ENCODE data around the gene PIK3IP1. TPM values are rescaled to one million over a fixed set of nuclear protein-coding genes. Genes with fewer than 3 reads are reported as not detected.
"Not testable (repeated sequence)": the region's sequence is repeated elsewhere in the genome, so short reads cannot be mapped to it uniquely, and the experiment has no call there.

PIK3IP1 gene
- polyA plus RNA-seq, 1 experiment, result 11.8 TPM

DNA sequence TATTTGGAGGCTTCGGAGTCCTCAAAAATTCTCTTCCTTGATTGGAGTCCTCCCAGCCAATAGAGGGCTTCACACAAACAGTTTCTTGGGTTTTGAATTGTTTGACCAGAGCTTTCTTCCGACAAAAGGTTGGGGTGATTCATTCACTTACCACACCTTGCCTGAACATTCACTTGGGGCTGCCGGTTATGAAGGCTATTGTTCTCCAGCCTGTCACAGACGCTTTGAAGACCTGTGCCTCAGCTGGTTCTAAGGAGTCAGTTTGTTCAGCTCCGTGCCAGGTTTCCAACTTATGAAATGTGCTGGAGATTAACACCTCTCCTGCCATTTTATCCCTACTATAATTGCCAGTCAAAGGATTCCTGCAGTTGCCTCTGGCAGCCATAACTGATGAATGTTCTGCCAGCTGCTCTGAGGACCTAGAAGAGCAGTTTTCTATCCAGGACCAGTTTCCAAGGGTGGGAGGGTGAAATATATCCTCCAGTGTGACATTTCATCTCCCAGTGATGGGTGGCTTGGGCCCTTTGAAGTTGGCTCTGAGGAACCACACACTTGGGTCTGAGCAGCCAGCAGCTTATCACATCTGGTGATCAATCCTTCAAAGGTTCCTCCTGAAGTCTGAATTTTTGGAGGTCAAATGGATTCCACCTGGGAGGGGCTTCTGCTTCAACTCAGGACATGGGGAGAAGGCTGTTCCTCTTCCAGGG, 48.8 kb downstream of the PIK3IP1 start:
- Histone ChIP-seq H3K4me3 (ENCODE audit: low read depth, low read length) (no peak overlapping the region), H3K36me3 (ENCODE audit: control insufficient read depth, insufficient read depth, low read length) (no peaks in the 10 kb centered on the region), H3K27me3 (ENCODE audit: control insufficient read depth, insufficient read depth, low read length) (no peaks in the 10 kb centered on the region)
- TF ChIP-seq, protein P1, sequence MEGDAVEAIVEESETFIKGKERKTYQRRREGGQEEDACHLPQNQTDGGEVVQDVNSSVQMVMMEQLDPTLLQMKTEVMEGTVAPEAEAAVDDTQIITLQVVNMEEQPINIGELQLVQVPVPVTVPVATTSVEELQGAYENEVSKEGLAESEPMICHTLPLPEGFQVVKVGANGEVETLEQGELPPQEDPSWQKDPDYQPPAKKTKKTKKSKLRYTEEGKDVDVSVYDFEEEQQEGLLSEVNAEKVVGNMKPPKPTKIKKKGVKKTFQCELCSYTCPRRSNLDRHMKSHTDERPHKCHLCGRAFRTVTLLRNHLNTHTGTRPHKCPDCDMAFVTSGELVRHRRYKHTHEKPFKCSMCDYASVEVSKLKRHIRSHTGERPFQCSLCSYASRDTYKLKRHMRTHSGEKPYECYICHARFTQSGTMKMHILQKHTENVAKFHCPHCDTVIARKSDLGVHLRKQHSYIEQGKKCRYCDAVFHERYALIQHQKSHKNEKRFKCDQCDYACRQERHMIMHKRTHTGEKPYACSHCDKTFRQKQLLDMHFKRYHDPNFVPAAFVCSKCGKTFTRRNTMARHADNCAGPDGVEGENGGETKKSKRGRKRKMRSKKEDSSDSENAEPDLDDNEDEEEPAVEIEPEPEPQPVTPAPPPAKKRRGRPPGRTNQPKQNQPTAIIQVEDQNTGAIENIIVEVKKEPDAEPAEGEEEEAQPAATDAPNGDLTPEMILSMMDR (IDR thresholded peaks at IDR 0.05; ENCODE audit: insufficient read depth, low read depth, low read length), result no peak
- no peak for DNase-seq (ENCODE audit: low read depth)
- POLR2A ChIA-PET, result no interaction called here
- CTCF ChIA-PET, result interaction anchor here (0.9 to 8.7 kb wide), 6 partner anchors 11 to 83 kb away, joined by 3 to 70 read pairs (median 5); partner anchors contain the start of gene RNF185

DNA sequence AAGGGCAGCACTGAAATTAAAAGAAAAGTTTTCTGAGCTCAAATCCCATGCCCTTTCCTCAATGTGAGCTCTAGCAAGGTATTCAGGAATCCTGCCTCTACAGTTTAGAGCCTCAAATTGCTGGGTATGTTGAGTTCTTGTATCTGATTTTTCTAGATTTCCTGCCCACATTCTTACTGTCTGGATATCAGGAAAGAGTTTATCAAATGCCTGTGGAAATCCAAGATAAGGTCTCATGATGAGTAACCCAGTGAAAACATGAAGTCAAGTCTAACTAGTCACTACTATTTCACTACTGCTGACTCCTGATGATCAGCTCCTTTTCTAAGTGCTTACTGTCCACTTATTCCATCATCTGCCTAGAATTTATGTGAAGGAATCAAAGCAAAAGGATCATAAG, 50.4 kb downstream of the PIK3IP1 start:
- TF ChIP-seq, protein P1 (IDR thresholded peaks at IDR 0.05; ENCODE audit: insufficient read depth, low read depth, low read length), result peak; percentile 32; the same call in 1 of the 2 replicates
- POLR2A ChIA-PET, result no interaction called here
- CTCF ChIA-PET, result interaction anchor here (1.0 to 2.8 kb wide), 4 partner anchors 10 to 74 kb away, joined by 3 to 15 read pairs (median 8); partner anchors contain the start of gene LIMK2
- Histone ChIP-seq H3K36me3 (ENCODE audit: control insufficient read depth, insufficient read depth, low read length) (no peaks in the 10 kb centered on the region), H3K4me3 (ENCODE audit: low read depth, low read length) (no peak overlapping the region), H3K27me3 (ENCODE audit: control insufficient read depth, insufficient read depth, low read length) (no peaks in the 10 kb centered on the region)
- no peak for DNase-seq (ENCODE audit: low read depth)

DNA sequence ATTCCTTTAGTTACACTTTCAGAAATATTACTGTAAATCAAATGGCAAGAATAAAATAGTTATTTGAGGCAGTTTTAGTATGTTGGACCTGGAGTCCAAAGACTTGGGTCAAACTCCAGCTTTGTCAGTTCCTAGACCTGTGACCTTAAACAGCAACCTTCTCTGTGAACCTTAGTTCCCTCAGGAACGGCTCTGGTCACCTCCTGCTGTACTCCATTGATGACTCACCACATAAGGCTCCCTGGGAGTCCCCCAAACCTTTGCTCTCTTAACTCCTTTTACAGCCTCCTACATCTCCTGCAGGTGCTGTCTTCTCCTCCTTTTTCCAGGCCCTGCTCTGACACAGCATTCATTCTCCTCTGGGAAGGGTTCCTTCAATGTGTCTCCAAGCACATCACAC, 51.1 kb downstream of the PIK3IP1 start:
- Histone ChIP-seq H3K27me3 (ENCODE audit: control insufficient read depth, insufficient read depth, low read length) (no peaks in the 10 kb centered on the region), H3K36me3 (ENCODE audit: control insufficient read depth, insufficient read depth, low read length) (no peaks in the 10 kb centered on the region), H3K4me3 (ENCODE audit: low read depth, low read length) (no peak overlapping the region)
- ChIA-PET POLR2A (no interaction called here), CTCF (interaction anchor here (0.7 to 2.8 kb wide), 4 partner anchors 10 to 51 kb away, joined by 3 to 15 read pairs (median 6); partner anchors contain the start of gene PIK3IP1)
- TF ChIP-seq, protein P1 (IDR thresholded peaks at IDR 0.05; ENCODE audit: insufficient read depth, low read depth, low read length), result no peak
- DNase-seq (ENCODE audit: low read depth), result no peak

DNA sequence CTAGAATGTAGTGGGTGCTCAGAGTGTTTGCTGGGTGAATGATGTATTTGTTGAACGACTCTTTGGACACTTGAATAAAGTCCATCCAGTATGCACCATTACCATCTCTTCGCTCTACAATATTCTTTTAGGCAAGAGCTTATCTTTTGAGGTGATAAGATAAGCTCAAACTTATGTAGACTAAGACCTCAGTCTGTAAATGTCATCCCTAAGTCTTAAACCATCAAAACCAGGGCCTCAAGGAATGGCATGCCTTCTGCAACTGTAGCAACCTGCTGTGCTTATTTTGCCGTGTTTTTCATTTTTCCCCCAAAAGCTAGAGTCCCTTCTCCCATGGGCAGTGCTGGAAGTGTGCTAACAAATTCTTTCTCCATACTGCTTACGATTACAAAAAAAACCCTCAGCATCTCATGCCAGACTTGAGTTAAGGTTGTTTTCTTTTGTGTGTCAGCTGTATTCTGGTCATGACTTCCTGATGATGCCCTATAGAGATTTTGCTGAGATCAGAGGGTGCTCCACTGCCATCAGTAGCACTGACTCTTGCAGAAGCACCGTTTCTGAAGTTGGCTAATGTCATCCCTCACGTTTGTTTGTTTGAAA, 52.4 kb downstream of the PIK3IP1 start:
- TF ChIP-seq, protein P1 (IDR thresholded peaks at IDR 0.05; ENCODE audit: insufficient read depth, low read depth, low read length), result no peak
- ChIA-PET CTCF (interaction anchor here (1.0 to 2.8 kb wide), 6 partner anchors 8 to 132 kb away, joined by 3 to 15 read pairs (median 6); partner anchors contain the start of gene SELENOM), POLR2A (no interaction called here)
- H3K36me3 ChIP-seq (ENCODE audit: control insufficient read depth, insufficient read depth, low read length), result no peaks in the 10 kb centered on the region
- no peak overlapping the region for H3K4me3 ChIP-seq (ENCODE audit: low read depth, low read length)
- no peak for DNase-seq (ENCODE audit: low read depth)
- H3K27me3 ChIP-seq (ENCODE audit: control insufficient read depth, insufficient read depth, low read length), result no peaks in the 10 kb centered on the region

DNA sequence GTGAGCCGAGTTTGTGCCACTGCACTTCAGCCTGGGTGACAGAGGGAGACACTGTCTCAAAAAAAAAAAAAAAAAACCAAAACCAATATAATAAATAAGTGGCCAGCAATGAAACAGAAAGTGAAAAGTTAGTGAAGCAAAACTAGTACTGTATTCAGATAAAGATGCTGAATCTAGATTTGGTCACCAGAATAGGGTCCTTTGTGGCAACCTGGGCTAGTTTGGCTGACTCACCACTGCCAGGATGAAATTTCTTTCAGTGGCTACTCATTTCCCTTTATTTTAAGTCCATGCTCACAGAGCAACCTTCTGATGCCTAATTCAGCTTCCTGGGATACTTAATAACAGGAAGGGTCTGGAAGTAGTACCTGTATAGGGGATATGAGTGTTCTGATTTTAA, 54.2 kb downstream of the PIK3IP1 start:
- no peak for DNase-seq (ENCODE audit: low read depth)
- no peaks in the 10 kb centered on the region for H3K36me3 ChIP-seq (ENCODE audit: control insufficient read depth, insufficient read depth, low read length)
- no peak overlapping the region for H3K4me3 ChIP-seq (ENCODE audit: low read depth, low read length)
- CTCF ChIA-PET, result no interaction called here
- no peaks in the 10 kb centered on the region for H3K27me3 ChIP-seq (ENCODE audit: control insufficient read depth, insufficient read depth, low read length)
- TF ChIP-seq, protein P1 (IDR thresholded peaks at IDR 0.05; ENCODE audit: insufficient read depth, low read depth, low read length), result no peak
- POLR2A ChIA-PET, result no interaction called here

DNA sequence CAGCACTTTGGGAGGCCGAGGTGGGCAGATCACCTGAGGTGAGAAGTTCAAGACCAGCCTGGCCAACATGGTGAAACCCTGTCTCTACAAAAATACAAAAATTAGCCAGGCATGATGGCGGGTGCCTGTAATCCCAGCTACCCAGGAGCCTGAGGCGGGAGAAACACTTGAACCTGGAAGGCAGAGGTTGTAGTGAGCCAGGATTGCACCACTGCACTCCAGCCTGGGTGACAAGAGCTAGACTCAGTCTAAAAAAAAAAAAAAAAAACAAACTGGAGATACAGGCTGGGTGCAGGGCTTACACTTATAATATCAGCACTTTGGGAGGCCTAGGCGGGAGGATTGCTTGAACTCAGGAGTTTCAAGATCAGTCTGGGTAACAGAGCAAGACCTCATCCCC, 56.2 kb downstream of the PIK3IP1 start:
- H3K27me3 ChIP-seq (ENCODE audit: control insufficient read depth, insufficient read depth, low read length); DNase-seq (ENCODE audit: low read depth); H3K4me3 ChIP-seq (ENCODE audit: low read depth, low read length); H3K36me3 ChIP-seq (ENCODE audit: control insufficient read depth, insufficient read depth, low read length); POLR2A ChIA-PET: not testable (repeated sequence)
- CTCF ChIA-PET, result interaction anchor here (0.6 kb wide), 1 partner anchor 129 kb away, joined by 3 read pairs; the partner anchor contains the start of gene SELENOM

All from BJ (cell line).